Myocyte (in vitro differentiated cells): ENCODE results near the gene DEUP1. TPM values are rescaled to one million over a fixed set of nuclear protein-coding genes. Genes with fewer than 3 reads are reported as not detected.
"Not testable (repeated sequence)": the region's sequence is repeated elsewhere in the genome, so short reads cannot be mapped to it uniquely, and the experiment has no call there.

ENCODE experiments used
- DNase-seq: peaks from one replicate; pipeline ENCODE4 v3.0.0-alpha.2; 2012; ENCODE audit warnings: low read depth
- polyA plus RNA-seq: library from polyadenylated mRNA; unstranded; fragments of >200 nt; gene quantifications from one replicate; pipeline ENCODE4 v1.2.1, GENCODE V29; 2012; ENCODE audit warnings: missing spikeins
- total RNA-seq: library from RNA; depleted of rRNA; stranded (reverse); fragments of >200 nt; gene quantifications from 2 replicates; pipeline ENCODE4 v1.2.3, GENCODE V29; 2014

The DEUP1 gene, protein sequence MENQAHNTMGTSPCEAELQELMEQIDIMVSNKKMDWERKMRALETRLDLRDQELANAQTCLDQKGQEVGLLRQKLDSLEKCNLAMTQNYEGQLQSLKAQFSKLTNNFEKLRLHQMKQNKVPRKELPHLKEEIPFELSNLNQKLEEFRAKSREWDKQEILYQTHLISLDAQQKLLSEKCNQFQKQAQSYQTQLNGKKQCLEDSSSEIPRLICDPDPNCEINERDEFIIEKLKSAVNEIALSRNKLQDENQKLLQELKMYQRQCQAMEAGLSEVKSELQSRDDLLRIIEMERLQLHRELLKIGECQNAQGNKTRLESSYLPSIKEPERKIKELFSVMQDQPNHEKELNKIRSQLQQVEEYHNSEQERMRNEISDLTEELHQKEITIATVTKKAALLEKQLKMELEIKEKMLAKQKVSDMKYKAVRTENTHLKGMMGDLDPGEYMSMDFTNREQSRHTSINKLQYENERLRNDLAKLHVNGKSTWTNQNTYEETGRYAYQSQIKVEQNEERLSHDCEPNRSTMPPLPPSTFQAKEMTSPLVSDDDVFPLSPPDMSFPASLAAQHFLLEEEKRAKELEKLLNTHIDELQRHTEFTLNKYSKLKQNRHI
- not detected in 2 replicates for total RNA-seq
- polyA plus RNA-seq = 0.52 TPM

DNA sequence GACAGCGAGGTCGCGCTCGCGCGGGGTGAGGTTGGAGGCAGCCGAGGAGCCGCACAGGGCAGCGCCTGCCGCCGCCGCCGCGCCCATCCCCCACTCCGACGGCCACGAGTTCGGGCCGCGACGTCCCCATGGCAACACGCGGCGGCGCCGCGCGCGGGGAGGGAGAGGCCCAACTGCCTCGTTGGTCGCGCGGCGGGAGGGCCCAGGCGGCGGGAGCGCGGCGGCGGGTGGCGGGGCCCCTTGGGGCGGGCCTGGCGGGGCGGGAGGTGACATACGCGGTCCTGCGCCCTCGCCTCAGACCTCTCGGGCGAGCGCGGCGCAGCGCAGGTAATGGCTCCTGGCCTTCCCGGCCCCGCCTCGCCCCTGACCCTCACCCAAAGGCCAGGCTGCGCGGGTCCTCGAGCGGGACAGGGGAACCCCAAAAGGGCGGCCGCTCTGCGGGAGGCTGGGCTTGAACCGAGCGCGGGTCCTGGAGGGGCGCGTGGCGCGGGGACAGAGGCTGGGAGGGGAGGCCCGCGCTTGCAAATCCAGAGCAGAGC lies at the start of gene DEUP1:
Gene DEUP1 (plus strand): TSS at position 297 of the 539 bp plus-strand sequence. CDS start 1,518 bp downstream, outside the sequence.
- no peak for DNase-seq

GRCh38 chr11:93285430-93285829 lies 45.1 kb upstream of the DEUP1 start:
- no peak for DNase-seq

DNA sequence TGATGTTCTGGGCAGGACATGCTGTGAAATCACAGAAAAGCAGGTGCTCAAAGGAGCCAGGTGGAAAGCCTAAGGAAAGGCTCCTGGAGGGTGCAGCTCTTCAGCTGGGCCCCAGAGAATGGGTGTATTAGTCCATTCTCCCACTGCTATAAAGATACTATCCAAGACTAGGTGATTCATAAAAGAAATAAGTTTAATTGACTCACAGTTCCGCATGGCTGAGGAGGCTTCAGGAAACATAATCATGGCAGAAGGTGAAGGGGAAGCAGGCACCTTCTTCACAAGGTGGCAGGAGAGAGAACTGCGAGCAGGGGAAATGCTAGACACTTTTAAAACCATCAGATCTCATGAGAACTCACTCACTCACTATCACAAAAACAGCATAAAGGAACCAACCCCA lies 43.1 kb upstream of the DEUP1 start:
- DNase-seq = no peak

DNA sequence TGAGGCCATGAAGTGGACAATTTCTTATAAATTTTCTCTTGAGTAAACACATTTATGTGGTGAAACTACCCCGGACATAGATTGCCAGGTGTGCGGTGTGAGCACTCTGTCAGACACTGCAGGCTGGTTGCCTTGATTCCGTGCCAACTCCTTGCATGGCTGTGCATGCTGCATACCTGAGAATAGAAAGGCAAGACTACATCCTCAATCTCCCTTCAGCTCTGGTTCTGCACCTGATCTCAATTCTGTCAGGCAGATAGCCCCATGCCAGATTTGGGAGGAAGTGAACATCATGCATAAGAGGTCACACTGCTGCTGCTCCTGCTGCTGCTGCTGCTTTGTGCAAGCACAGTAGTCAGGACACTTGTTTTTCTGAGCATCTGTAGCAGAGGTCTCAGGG lies 42.5 kb upstream of the DEUP1 start:
- no peak for DNase-seq

GRCh38 chr11:93288767-93289166 lies 41.8 kb upstream of the DEUP1 start:
- DNase-seq = no peak

- no peak for DNase-seq
Observed at GRCh38 chr11:93289782-93290463, 40.6 kb upstream of the DEUP1 start.

DNA sequence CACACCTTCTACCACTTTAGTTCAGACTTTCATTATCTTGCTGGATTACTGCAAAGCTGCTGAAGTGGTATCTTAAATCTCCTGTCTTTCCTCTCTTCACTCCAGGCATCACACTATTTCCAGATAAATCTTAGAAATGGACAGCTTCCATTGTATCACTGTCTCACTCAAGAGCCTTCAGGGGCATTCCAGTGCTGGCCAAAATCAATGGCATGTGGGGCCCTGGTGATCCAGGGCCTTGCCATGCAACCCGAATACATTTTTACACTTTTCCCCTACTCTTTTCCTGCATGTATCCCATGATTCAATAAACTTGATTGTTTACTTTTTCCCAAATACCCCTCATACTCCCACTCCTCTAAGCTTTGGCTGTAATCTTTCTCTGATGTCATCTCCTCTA lies 39.4 kb upstream of the DEUP1 start:
- no peak for DNase-seq

- no peak for DNase-seq
Observed at GRCh38 chr11:93291898-93292297, 38.6 kb upstream of the DEUP1 start.

GRCh38 chr11:93295921-93296575 lies 34.5 kb upstream of the DEUP1 start:
- DNase-seq = no peak

DNA sequence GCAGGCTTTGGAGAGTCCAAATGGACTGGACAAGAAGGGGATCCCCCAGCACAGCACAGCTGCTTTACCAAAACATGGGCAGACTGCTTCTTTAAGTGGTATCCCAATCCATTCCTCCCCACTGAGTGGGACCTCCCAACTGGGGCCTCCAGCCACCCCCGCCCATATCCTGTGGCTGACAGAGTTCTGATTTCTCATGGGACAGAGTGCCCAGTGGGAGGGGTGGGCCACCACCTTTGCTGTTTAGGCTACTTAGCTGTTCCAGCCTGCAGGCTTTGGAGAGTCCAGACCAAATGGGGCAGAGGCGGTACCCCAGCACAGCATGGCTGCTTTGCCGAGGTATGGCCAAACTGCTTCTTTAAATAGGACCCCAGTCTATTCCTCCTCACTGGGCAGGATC lies 26.9 kb upstream of the DEUP1 start:
- no peak for DNase-seq

- not testable (repeated sequence) for DNase-seq
Observed at GRCh38 chr11:93314399-93314798, 16.1 kb upstream of the DEUP1 start.

- no peak for DNase-seq
Observed at GRCh38 chr11:93319224-93319839, 11.2 kb upstream of the DEUP1 start.

DNA sequence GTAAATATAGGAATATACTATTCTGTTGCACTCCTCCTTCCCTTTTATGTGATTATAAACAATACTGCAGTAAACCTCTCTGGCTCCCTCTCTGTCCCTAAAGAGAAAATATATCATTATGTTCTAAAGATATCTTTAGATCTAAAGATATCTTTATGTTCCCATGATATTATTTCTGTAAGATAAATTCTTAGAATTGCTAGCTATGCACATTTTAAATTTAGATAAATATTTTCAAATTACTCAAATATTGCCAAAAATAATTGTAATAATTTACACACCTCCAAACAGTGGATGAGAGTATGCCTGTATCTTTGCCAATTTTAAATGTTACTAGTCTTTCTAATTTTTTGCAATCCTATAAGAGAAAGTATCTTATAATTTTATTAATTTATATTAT lies 10.3 kb upstream of the DEUP1 start:
- DNase-seq = no peak

- no peak for DNase-seq
Observed at GRCh38 chr11:93322207-93322606, 8.3 kb upstream of the DEUP1 start.

- DNase-seq = no peak
Observed at GRCh38 chr11:93323747-93324146, 6.8 kb upstream of the DEUP1 start.

GRCh38 chr11:93324500-93324899 lies 6.0 kb upstream of the DEUP1 start:
- DNase-seq = no peak

DNA sequence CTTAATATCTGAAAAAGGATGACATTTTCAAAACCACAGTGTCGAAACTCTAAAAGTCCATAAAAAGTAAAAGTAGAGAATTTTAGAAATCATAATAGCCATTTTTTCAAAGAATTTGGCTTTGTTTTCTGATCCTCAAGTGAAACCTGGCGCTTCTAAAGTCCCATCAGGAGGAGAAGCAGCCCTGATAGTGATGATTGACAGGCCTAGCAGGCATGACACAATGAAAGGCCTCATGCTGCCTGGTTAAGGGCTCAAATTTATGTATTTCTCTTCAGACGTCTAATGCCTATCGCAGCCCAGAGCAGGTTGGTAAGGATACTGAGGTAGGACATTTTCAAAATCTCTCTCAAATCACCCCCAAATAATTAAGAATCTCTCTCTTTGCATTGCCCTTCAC lies 3.9 kb upstream of the DEUP1 start:
- DNase-seq = no peak

DNA sequence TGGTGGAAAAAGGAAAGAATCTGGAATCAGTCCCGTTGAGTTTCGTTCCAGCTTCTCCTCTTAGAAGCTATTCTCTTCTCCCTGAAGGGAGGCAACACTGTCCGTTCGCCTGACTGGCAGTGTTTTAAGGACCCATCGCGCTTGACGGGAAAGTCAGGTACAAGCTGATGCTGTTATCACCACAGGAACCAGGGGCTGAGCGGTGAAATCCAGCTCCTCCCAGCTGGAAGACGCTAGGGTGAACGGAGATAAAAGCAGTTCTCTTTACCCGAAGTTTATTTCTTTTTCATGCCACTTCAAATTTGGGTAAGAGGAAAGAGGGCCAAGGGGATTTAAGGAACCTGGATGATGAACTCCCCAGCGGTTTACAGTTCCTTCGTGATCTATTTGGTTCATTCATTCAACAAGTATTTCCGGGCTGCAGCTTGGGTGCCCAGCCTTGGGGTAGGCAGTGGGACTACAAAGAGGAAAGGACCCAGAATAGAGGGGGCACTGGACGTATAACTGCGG lies 551 bp upstream of the DEUP1 start:
- no peak for DNase-seq

DNA sequence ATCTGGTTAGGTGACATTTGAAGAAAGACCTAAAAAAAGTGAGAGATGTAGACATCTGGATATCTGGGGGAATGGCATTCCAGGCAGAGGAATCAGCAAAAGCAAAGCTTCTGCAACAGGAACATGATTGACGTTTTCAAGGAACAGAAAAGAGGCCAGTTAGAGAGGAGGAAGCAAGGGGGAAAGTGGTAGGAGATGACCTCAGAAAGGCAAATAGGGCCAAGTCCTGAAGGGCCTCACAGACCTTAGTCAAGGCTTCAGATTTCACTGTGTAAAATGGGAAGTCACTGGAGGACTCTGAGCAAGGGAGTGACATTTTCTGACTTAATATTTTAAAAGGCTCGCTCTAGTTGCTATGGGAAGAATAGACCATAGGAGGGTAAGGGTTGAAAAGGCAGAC lies 9.7 kb downstream of the DEUP1 start:
- DNase-seq = no peak

- no peak for DNase-seq
Observed at GRCh38 chr11:93344855-93345333, 14.4 kb downstream of the DEUP1 start.

GRCh38 chr11:93348930-93349329 lies 18.4 kb downstream of the DEUP1 start:
- no peak for DNase-seq
